H1 (cell line): Measurements from ENCODE around the gene TXN2. TPM values are rescaled to one million over a fixed set of nuclear protein-coding genes. Genes with fewer than 3 reads are reported as not detected.

ENCODE experiments used
- CTCF ChIA-PET: fragments of 300-600 bp; sonication (Branson Sonifier 250); formaldehyde crosslinking; loops from one replicate; lab custom pipeline; 2021; ENCODE audit not compliant: partially characterized antibody; lab: Charles Lee
- POLR2A ChIA-PET: fragments of 300-600 bp; sonication (Branson Sonifier 250); formaldehyde crosslinking; loops from one replicate; lab custom pipeline; 2021; ENCODE audit warnings: inconsistent platforms; ENCODE audit not compliant: partially characterized antibody; lab: Charles Lee
- DNase-seq, 2 experiments: peaks; one replicate each; pipeline versions ENCODE4 v3.0.0 to v3.0.0-alpha.2; 2010 to 2022; ENCODE audit warnings: low spot score in 2 of 2, low read depth in 1 of 2, mixed read lengths in 1 of 2
- FAIRE-seq: peaks from 2 replicates; lab custom pipeline; 2011; peaks lifted over from hg19 to GRCh38; lab: Jason Lieb, UNC
- H2AFZ ChIP-seq: 2 replicates; pipeline ENCODE4 v1.8.1; 2012; ENCODE audit warnings: low read length, inconsistent platforms
- H2AK5ac ChIP-seq: 2 replicates; pipeline ENCODE4 v1.6.1; 2013; ENCODE audit warnings: low read depth, low read length
- H2BK120ac ChIP-seq: replicated peaks from 2 replicates; pipeline ENCODE3; 2013; ENCODE audit warnings: low read depth, low read length, inconsistent platforms
- H2BK12ac ChIP-seq: 2 replicates; pipeline ENCODE4 v1.6.1; 2013; ENCODE audit warnings: low read depth, low read length
- H2BK15ac ChIP-seq: 2 replicates; pipeline ENCODE4 v1.6.1; 2013; ENCODE audit warnings: low read length
- H2BK20ac ChIP-seq: 2 replicates; pipeline ENCODE4 v1.6.1; 2013; ENCODE audit warnings: low read length
- H2BK5ac ChIP-seq: 2 replicates; pipeline ENCODE4 v1.6.1; 2013; ENCODE audit warnings: low read depth, low read length
- H3K14ac ChIP-seq: 2 replicates; pipeline ENCODE4 v1.6.1; 2013; ENCODE audit warnings: inconsistent platforms; ENCODE audit not compliant: insufficient read length
- H3K18ac ChIP-seq: 2 replicates; pipeline ENCODE4 v1.6.1; 2013; ENCODE audit warnings: low read length; ENCODE audit errors: extremely low read depth
- H3K23ac ChIP-seq: 2 replicates; pipeline ENCODE4 v1.6.1; 2013; ENCODE audit warnings: inconsistent platforms; ENCODE audit not compliant: insufficient read length
- H3K23me2 ChIP-seq: 2 replicates; pipeline ENCODE4 v1.6.1; 2013; ENCODE audit warnings: low read depth, low read length
- H3K27ac ChIP-seq: 2 replicates; pipeline ENCODE4 v1.6.1; 2011; ENCODE audit warnings: low read depth, low read length, inconsistent platforms
- H3K27me3 ChIP-seq, 4 experiments: replicated peaks in 1 of 4; 1 replicate in 1 of 4; 2 replicates in 3 of 4; pipeline versions ENCODE4 v1.6.1 to v1.8.1; 2011 to 2013; ENCODE audit warnings: low read length in 3 of 4, mild to moderate bottlenecking in 3 of 4, inconsistent platforms in 2 of 4, mixed read lengths in 2 of 4, moderate library complexity in 1 of 4; ENCODE audit not compliant: control insufficient read depth in 3 of 4, insufficient read depth in 3 of 4; ENCODE audit errors: extremely low read depth in 1 of 4
- H3K36me3 ChIP-seq, 4 experiments: 2 replicates each; pipeline versions ENCODE4 v1.6.1 to v1.8.1; 2011 to 2013; ENCODE audit warnings: mild to moderate bottlenecking in 4 of 4, low read length in 3 of 4, moderate library complexity in 2 of 4, control low read depth in 1 of 4, inconsistent platforms in 1 of 4; ENCODE audit not compliant: insufficient read depth in 4 of 4, control insufficient read depth in 2 of 4
- H3K4ac ChIP-seq: replicated peaks from 2 replicates; pipeline ENCODE3; 2013; ENCODE audit warnings: low read length, low read depth, mixed read lengths, inconsistent platforms; ENCODE audit not compliant: insufficient read length
- H3K4me1 ChIP-seq, 4 experiments: replicated peaks in 1 of 4; 1 replicate in 1 of 4; 2 replicates in 3 of 4; pipeline versions ENCODE4 v1.6.1 to v1.8.1; 2011 to 2013; ENCODE audit warnings: low read length in 3 of 4, inconsistent platforms in 2 of 4, mixed read lengths in 1 of 4; ENCODE audit not compliant: insufficient read depth in 4 of 4, control insufficient read depth in 3 of 4
- H3K4me2 ChIP-seq, 2 experiments: 2 replicates each; pipeline versions ENCODE4 v1.6.1 to v1.8.1; 2011 to 2013; ENCODE audit warnings: low read depth in 2 of 2, low read length in 2 of 2, control low read depth in 1 of 2, inconsistent platforms in 1 of 2, mild to moderate bottlenecking in 1 of 2; ENCODE audit not compliant: insufficient read depth in 1 of 2
- H3K4me3 ChIP-seq, 4 experiments: fragments of 200-600, 300-600 bp in 1 of 4; sonication (generic), shearing (Covaris generic), sonication (Bioruptor Twin) in 1 of 4; 2 replicates each; pipeline versions ENCODE4 v1.5.1 to v1.8.1; 2011 to 2016; ENCODE audit warnings: low read length in 4 of 4, low read depth in 3 of 4, control low read depth in 2 of 4, inconsistent platforms in 2 of 4, mild to moderate bottlenecking in 2 of 4, mixed read lengths in 1 of 4, moderate library complexity in 1 of 4; ENCODE audit not compliant: insufficient read depth in 2 of 4; ENCODE audit errors: extremely low read depth in 1 of 4
- H3K56ac ChIP-seq: replicated peaks from 2 replicates; pipeline ENCODE3; 2013; ENCODE audit warnings: low read depth, mild to moderate bottlenecking, mixed read lengths, low read length, inconsistent platforms; ENCODE audit not compliant: insufficient read length
- H3K79me1 ChIP-seq: 2 replicates; pipeline ENCODE4 v1.6.1; 2013; ENCODE audit warnings: low read depth, low read length, control low read depth
- H3K79me2 ChIP-seq, 2 experiments: 2 replicates each; pipeline versions ENCODE4 v1.6.1 to v1.8.1; 2012 to 2013; ENCODE audit warnings: low read length in 2 of 2, mild to moderate bottlenecking in 2 of 2, inconsistent platforms in 1 of 2; ENCODE audit not compliant: insufficient read depth in 2 of 2, control insufficient read depth in 1 of 2
- H3K9ac ChIP-seq, 4 experiments: replicated peaks in 1 of 4; 1 replicate in 1 of 4; 2 replicates in 3 of 4; pipeline versions ENCODE4 v1.6.1 to v1.8.1; 2011 to 2013; ENCODE audit warnings: low read depth in 3 of 4, low read length in 3 of 4, control low read depth in 2 of 4, mild to moderate bottlenecking in 2 of 4, moderate library complexity in 2 of 4, inconsistent platforms in 1 of 4; ENCODE audit errors: extremely low read depth in 1 of 4
- H3K9me3 ChIP-seq, 2 experiments: 2 replicates each; pipeline versions ENCODE4 v1.6.1 to v1.8.1; 2012 to 2013; ENCODE audit warnings: mild to moderate bottlenecking in 2 of 2, moderate library complexity in 2 of 2, control low read depth in 1 of 2, inconsistent platforms in 1 of 2, low read depth in 1 of 2, low read length in 1 of 2, mixed read lengths in 1 of 2; ENCODE audit not compliant: insufficient read depth in 2 of 2
- H4K20me1 ChIP-seq, 2 experiments: replicated peaks in 1 of 2; 2 replicates each; pipeline versions ENCODE3 to v1.8.1; 2011 to 2013; ENCODE audit warnings: inconsistent platforms in 2 of 2, low read length in 2 of 2, mild to moderate bottlenecking in 1 of 2; ENCODE audit not compliant: insufficient read depth in 2 of 2, control insufficient read depth in 1 of 2
- H4K5ac ChIP-seq: 2 replicates; pipeline ENCODE4 v1.6.1; 2013; ENCODE audit warnings: low read length, low read depth, mixed read lengths, inconsistent platforms; ENCODE audit not compliant: insufficient read length
- H4K8ac ChIP-seq: 2 replicates; pipeline ENCODE4 v1.8.0; 2013; ENCODE audit warnings: mild to moderate bottlenecking, moderate library complexity, low read length, inconsistent platforms; ENCODE audit not compliant: insufficient read depth; ENCODE audit errors: extremely low read depth
- H4K91ac ChIP-seq: replicated peaks from 2 replicates; pipeline ENCODE3; 2013; ENCODE audit warnings: low read length, mixed read lengths, inconsistent platforms; ENCODE audit not compliant: insufficient read length
- BACH1 ChIP-seq: IDR thresholded peaks from 2 replicates; pipeline ENCODE4 v1.6.1; 2012; ENCODE audit warnings: low read length, improper control_type of control experiment
- CBX8 ChIP-seq: fragments of 300-800, 300-1000 bp; sonication (generic); IDR thresholded peaks from 2 replicates; pipeline ENCODE4 v1.7.1; 2016; ENCODE audit warnings: low read depth, low read length, borderline replicate concordance
- CHD1 ChIP-seq: IDR thresholded peaks from 2 replicates; pipeline ENCODE4 v1.6.1; 2012; ENCODE audit warnings: low read depth, low read length, improper control_type of control experiment
- EP300 ChIP-seq, 2 experiments: IDR thresholded peaks; 1 replicate in 1 of 2; 2 replicates in 1 of 2; pipeline ENCODE4 v1.6.1; 2011 to 2012; ENCODE audit warnings: low read depth in 2 of 2, low read length in 2 of 2, mild to moderate bottlenecking in 2 of 2, borderline replicate concordance in 1 of 2, inconsistent platforms in 1 of 2, moderate library complexity in 1 of 2
- GTF2F1 ChIP-seq: IDR thresholded peaks from 2 replicates; pipeline ENCODE4 v1.6.1; 2012; ENCODE audit warnings: low read depth, low read length, improper control_type of control experiment, borderline replicate concordance
- JUN ChIP-seq: IDR thresholded peaks from 2 replicates; pipeline ENCODE4 v1.6.1; 2011; ENCODE audit warnings: low read depth, mild to moderate bottlenecking, improper control_type of control experiment, low read length
- JUND ChIP-seq: IDR thresholded peaks from 2 replicates; pipeline ENCODE4 v1.6.1; 2011; ENCODE audit warnings: mild to moderate bottlenecking, improper control_type of control experiment, low read length
- KDM4A ChIP-seq: IDR thresholded peaks from one replicate; pipeline ENCODE4 v1.7.1; 2012; ENCODE audit warnings: low read depth, mild to moderate bottlenecking, moderate library complexity, low read length, inconsistent platforms; ENCODE audit not compliant: severe bottlenecking
- KDM5A ChIP-seq: fragments of 200-600 bp; IDR thresholded peaks from 2 replicates; pipeline ENCODE4 v1.7.1; 2012; ENCODE audit warnings: mild to moderate bottlenecking, low read length, inconsistent platforms, mixed read lengths
- PHF8 ChIP-seq: fragments of 200-600 bp; sonication (generic); conservative IDR thresholded peaks from 2 replicates; pipeline ENCODE4 v1.7.1; 2012; ENCODE audit warnings: low read depth, mild to moderate bottlenecking, inconsistent platforms, low read length, moderate library complexity
- SIX5 ChIP-seq: IDR thresholded peaks from 2 replicates; pipeline ENCODE4 v1.6.1; 2011; ENCODE audit warnings: mild to moderate bottlenecking, low read depth, low read length
- SUZ12 ChIP-seq: fragments of 200-600 bp; sonication (generic); IDR thresholded peaks from 2 replicates; pipeline ENCODE4 v1.6.1; 2012; ENCODE audit warnings: mild to moderate bottlenecking, inconsistent platforms, low read length, moderate library complexity, mixed read lengths
- YY1 ChIP-seq: IDR thresholded peaks from 2 replicates; pipeline ENCODE4 v1.6.1; 2011; ENCODE audit warnings: low read depth, mild to moderate bottlenecking, low read length
- ZNF274 ChIP-seq: IDR thresholded peaks from 2 replicates; pipeline ENCODE4 v1.7.0; 2012; ENCODE audit warnings: low read length, borderline replicate concordance; ENCODE audit errors: extremely low read depth
- WGBS, 2 experiments: shearing (Covaris generic) in 1 of 2; methylation state at CpG; one replicate each; pipeline versions ENCODE4 v1.1.6 to v1.1.7; 2013 to 2015; ENCODE audit warnings: low lambda C conversion rate in 2 of 2, mixed read lengths in 2 of 2, inconsistent platforms in 1 of 2, low coverage in 1 of 2, missing lambda C conversion rate in 1 of 2; ENCODE audit not compliant: insufficient replicate concordance in 2 of 2, insufficient coverage in 1 of 2, insufficient read length in 1 of 2; ENCODE audit errors: extremely low coverage in 1 of 2, missing lambda C conversion rate in 1 of 2; 5-methylcytosine and 5-hydroxymethylcytosine counted together
- polyA plus RNA-seq, 7 experiments: library from polyadenylated mRNA; depleted of rRNA in 3 of 7; stranded (reverse) in 5 of 7; unstranded in 2 of 7; fragments of >200 nt in 5 of 7; fragments of 200-250 nt in 2 of 7; gene quantifications; 1 replicate in 5 of 7; 2 replicates in 1 of 7; 4 replicates in 1 of 7; pipeline versions ENCODE4 v1.2.1 to v1.2.3, GENCODE V29; 2011 to 2013; ENCODE audit warnings: missing spikeins in 2 of 7, mixed read lengths in 2 of 7
- total RNA-seq: library from RNA; stranded (reverse); fragmentation: NEBNext Ultra II Directional; extraction: Animal tissue kit (Norgen Biotek cat#: 25700); gene quantifications from 2 replicates; pipeline ENCODE4 v1.2.1, GENCODE V29; 2021
- TF ChIP-seq, protein P1 (sequence below): IDR thresholded peaks from 2 replicates; pipeline ENCODE4 v1.6.1; 2012; ENCODE audit warnings: inconsistent platforms

Gene TXN2
- total and polyA plus RNA-seq, 2 of the 8 experiments (the other 6 are each of a cell fraction or from before 2014, with no cell fraction given), result 47.5 to 116 TPM

DNA sequence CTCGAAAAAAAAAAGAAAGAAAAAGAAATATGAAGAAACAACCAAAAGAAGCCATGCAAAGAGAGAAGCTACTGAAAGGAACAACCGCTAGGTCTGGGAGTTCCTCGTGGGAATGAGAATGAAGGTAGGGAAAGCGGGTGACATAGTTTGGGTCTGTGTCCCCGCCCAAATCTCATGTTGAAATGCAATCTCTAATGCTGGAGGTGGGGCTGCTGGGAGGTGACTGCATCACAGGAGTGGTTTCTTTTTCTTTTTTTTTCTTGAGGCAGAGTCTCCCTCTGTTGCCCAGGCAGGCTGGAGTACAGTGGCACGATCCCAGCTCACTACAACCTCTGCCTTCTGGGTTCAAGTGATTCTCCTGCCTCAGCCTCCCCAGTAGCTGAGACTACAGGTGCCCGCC, 9.7 kb upstream of the TXN2 start:
- H2AK5ac ChIP-seq, result no peak overlapping the region
- no peaks in the 10 kb centered on the region for H3K9me3 ChIP-seq
- H3K4me1 ChIP-seq, result no peaks in the 10 kb centered on the region
- no peak overlapping the region for H3K56ac ChIP-seq
- H3K4me2 ChIP-seq, result no peak overlapping the region
- H3K4ac ChIP-seq, result no peak overlapping the region
- H2BK15ac ChIP-seq, result no peak overlapping the region
- FAIRE-seq, result no peak
- no peak overlapping the region for H4K91ac ChIP-seq
- no peak overlapping the region for H3K9ac ChIP-seq
- H2BK5ac ChIP-seq, result no peak overlapping the region
- H2BK120ac ChIP-seq, result no peak overlapping the region
- no peak overlapping the region for H3K23ac ChIP-seq
- H4K8ac ChIP-seq, result no peak overlapping the region
- no peak overlapping the region for H4K5ac ChIP-seq
- no peak overlapping the region for H2AFZ ChIP-seq
- H3K27me3 ChIP-seq, result no peaks in the 10 kb centered on the region; a peak in 1 of 7 replicates
- no peak overlapping the region for H2BK12ac ChIP-seq
- no peak overlapping the region for H3K14ac ChIP-seq
- no peak overlapping the region for H3K18ac ChIP-seq
- no peak overlapping the region for H3K4me3 ChIP-seq
- no peaks in the 10 kb centered on the region for H3K79me1 ChIP-seq
- no peaks in the 10 kb centered on the region for H4K20me1 ChIP-seq
- no peak overlapping the region for H2BK20ac ChIP-seq
- WGBS, 2 experiments, result 100% methylated on average over 7 of the region's 7 CpGs; no CpG with 5 or more reads in 1 of the 2 experiments
- H3K23me2 ChIP-seq, result no peaks in the 10 kb centered on the region
- H3K27ac ChIP-seq, result no peak overlapping the region
- POLR2A ChIA-PET, result interaction anchor here (0.6 to 2.7 kb wide), 7 partner anchors 9 to 372 kb away, joined by 3 to 9 read pairs (median 3); partner anchors contain the start of genes FOXRED2 and TXN2
- H3K79me2 ChIP-seq, result no peaks in the 10 kb centered on the region
- H3K36me3 ChIP-seq, result peaks cover 3 to 27% (median 6%) of the 10 kb centered on the region in 4 experiments; a peak in 5 of 8 replicates
- CTCF ChIA-PET, result interaction anchor here (1.0 to 4.9 kb wide), 5 partner anchors 20 to 189 kb away, joined by 3 to 31 read pairs (median 4); no protein-coding TSS in a partner anchor
- no peak for DNase-seq
- no peak for TF ChIP-seq EP300 (IDR thresholded peaks at IDR 0.05; ENCODE audit: borderline replicate concordance in 1 of 2, low read depth in 2 of 2, low read length in 2 of 2)
- TF ChIP-seq YY1, result no peak
- TF ChIP-seq SUZ12, result no peak
- TF ChIP-seq SIX5, result no peak
- no peak for TF ChIP-seq ZNF274
- TF ChIP-seq JUND, result no peak
- TF ChIP-seq, protein P1, sequence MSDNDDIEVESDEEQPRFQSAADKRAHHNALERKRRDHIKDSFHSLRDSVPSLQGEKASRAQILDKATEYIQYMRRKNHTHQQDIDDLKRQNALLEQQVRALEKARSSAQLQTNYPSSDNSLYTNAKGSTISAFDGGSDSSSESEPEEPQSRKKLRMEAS, result no peak
- no peak for TF ChIP-seq KDM5A
- no peak for TF ChIP-seq CBX8
- no peak for TF ChIP-seq GTF2F1
- no peak for TF ChIP-seq KDM4A
- TF ChIP-seq PHF8, result no peak
- no peak for TF ChIP-seq BACH1
- TF ChIP-seq CHD1, result no peak
- TF ChIP-seq JUN, result no peak
